Umbilical cord (tissue), 2 donors: Measurements from ENCODE around the gene KCNK17. TPM values are rescaled to one million over a fixed set of nuclear protein-coding genes. Genes with fewer than 3 reads are reported as not detected.

ENCODE experiments used
- DNase-seq: peaks from one replicate; pipeline ENCODE4 v3.0.0-alpha.2; 2015; ENCODE audit warnings: low spot score
- total RNA-seq: library from RNA; depleted of rRNA; stranded (reverse); fragments of >200 nt; gene quantifications from one replicate; pipeline ENCODE4 v1.2.3, GENCODE V29; 2014; ENCODE audit warnings: low replicate concordance; ENCODE audit not compliant: insufficient read depth

KCNK17 gene, protein sequence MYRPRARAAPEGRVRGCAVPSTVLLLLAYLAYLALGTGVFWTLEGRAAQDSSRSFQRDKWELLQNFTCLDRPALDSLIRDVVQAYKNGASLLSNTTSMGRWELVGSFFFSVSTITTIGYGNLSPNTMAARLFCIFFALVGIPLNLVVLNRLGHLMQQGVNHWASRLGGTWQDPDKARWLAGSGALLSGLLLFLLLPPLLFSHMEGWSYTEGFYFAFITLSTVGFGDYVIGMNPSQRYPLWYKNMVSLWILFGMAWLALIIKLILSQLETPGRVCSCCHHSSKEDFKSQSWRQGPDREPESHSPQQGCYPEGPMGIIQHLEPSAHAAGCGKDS
- 0.96 TPM for total RNA-seq

DNA sequence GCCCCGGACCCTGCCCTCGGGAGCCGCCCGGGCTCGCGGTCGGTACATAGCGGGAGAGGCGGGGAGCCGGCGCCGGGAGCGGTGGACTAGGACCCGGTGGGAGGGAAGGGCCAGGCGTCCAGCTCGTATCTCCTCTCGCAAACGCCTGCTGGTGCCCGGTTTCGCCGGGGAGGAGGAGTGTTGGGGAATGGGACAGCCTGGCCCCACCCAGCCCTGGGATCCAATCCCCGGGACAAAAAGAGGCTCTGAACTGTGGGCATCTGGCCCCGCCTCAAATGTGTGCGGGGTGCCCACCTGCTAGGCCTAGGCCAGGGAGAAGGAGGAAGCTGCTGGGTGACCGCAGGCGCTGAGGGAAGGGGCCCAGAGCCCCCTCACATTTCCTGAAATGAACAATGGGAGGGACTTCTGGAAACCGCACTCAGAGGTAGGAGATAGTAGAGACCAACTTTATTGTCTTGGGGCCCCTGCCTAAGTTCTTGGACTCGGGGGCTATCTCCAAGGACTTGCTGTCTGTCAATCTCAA, at the start of gene KCNK17:
Gene KCNK17 (minus strand): TSS at position 147 of the 523 bp plus-strand sequence. CDS start 99 bp downstream, at position 48.
- DNase-seq, result no peak

GRCh38 chr6:39363280-39363679, 49.1 kb upstream of the KCNK17 start:
- DNase-seq, result no peak

- DNase-seq, result no peak
Measured at GRCh38 chr6:39362487-39362865, 48.3 kb upstream of the KCNK17 start.

DNA sequence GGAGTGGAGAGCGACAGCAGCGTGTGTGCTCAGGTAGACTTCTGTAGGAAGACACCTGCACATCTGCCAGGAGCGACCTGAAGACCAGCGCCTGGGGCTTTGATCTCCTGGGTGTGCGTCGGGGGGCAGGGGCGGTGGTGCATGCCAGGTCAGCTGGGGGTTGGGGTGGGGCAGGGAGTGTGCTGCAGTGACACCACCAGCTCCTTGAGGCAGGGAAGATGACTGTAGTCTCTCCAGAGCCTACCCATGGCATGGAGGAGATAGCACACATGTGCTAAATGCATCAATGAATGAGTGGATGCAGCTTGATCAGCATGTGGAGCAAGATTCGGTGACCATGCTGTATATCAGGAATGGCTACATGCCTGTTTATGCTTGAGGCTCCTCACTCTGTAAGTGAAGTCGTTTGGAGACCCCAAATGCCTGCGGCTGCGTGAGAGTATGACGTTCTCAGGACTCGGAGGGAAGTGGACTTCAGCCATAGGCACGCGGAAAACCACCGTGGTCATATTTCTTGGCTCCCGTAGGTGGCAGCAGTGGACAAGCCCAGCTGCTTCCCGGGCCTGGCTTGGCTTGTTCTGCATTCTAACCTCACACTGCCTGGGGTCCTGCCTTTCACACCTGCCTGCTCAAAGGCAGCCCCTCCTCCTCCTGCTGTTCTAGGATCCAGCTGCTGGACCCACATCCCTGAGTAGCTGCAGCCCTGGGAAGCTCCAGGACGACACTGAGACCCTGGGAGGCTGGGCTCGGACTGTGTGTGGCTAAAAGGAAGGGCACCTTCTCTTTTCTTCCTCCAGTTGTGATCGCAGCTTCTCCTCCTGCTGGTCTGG, 47.7 kb upstream of the KCNK17 start:
- peak; percentile 65 for DNase-seq

DNA sequence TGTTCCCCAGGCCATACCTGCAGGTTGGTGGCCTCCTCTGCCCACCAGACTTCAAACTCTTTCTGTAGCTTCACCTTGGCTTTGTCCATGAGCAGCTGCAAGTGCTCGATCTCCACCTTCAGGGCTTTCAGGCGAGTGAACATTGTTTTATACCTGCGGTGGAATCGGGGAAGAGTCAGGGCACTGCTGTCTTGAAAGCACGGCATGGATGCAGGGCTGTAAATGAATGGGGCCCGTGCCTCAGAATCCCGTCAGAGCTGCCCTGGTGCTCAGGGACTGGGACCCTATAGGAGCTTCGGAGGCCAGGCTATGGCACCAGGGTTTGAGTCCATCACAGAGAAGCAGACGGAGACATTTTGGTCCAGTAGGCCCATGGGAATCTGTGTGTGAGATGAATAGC, 46.2 kb upstream of the KCNK17 start:
- no peak for DNase-seq

DNA sequence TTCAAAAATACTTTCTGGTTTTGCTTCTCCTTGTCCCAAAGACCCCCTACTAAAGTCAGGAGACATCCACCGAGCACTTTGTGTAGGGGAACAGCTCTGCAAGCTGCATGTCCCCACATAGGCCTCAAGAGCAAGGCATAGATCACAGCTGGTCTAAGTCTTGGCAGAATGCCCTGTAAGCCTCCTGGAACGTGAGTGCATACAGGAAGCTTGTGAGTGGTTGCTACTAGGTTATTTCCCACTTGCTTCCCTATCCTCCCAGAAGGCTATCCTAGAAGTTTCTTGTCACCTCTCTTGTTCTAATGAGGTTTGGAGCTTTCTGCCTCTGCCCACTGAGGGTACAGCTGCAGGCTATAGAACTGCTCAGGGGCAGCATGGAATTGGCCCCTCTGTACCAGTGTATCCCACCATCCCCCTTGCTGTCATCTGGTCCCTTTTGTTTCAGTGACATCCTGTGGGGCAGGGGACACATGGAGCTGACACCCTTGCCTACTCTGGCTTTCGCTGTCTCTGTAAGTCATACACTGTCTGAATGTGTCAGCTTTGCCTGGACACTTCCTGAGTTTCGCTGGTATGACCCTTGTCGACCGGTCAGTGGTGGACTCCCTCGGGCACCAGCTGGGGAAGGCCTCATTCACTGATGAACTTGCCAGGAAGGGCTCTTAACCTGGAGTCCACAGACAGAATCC, 43.9 kb upstream of the KCNK17 start:
- DNase-seq, result peak; percentile 91

- DNase-seq, result no peak
Measured at GRCh38 chr6:39353698-39354315, 39.6 kb upstream of the KCNK17 start.

DNA sequence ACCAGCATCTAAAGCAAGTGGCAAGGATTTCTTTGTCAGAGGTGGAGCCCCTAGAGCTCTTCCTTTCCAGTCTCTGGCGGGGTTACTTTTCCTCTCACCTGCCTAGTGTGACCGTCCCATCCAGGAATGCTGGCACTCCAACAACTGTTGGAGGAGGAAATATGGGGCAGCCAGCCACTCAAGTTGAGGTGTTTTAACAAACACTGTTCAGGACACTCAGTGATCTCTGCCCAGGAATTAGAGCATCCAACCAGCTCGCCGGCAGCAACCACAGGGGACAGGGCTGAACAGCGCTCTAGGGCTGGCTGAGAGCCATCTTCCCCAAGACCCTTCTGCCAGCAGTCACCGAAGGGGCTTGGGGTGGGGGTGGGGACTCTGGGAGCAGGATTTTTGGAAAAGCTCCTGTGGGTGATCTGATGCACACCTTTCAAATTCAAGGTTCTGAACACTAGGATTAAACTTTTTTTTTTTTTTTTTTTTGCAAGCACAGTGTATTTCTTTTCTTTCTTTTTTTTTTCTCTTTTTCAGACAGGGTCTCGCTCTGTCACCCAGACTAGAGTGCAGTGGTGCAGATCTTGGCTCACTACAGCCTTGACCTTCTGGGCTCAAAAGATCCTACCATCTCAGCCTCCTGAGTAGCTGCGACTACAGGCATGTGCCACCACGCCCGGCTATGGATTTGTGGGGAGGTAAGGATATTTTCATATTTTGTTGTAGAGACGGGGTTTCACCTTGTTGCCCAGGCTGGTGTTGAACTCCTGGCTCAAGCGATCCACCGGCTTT, 36.7 kb upstream of the KCNK17 start:
- no peak for DNase-seq

DNA sequence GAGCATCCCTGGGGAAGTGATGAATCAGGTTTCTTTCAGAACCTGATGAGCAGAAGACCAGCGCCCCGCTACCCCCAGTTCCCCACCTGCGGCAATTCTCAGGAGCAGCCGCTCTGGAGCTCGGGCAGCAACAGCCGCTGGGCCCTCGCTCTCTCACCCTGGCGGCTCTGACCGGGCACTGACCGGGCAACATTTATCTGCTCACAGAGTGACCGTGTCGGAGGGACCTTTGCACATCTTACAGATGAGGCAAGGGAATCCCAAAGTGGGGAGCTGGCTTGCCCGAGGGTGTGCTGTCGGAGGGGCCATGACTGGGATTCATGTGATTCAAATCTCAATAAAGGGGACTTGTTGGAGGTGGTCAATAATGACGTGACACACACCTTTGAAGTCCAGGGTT, 34.5 kb upstream of the KCNK17 start:
- DNase-seq, result no peak

DNA sequence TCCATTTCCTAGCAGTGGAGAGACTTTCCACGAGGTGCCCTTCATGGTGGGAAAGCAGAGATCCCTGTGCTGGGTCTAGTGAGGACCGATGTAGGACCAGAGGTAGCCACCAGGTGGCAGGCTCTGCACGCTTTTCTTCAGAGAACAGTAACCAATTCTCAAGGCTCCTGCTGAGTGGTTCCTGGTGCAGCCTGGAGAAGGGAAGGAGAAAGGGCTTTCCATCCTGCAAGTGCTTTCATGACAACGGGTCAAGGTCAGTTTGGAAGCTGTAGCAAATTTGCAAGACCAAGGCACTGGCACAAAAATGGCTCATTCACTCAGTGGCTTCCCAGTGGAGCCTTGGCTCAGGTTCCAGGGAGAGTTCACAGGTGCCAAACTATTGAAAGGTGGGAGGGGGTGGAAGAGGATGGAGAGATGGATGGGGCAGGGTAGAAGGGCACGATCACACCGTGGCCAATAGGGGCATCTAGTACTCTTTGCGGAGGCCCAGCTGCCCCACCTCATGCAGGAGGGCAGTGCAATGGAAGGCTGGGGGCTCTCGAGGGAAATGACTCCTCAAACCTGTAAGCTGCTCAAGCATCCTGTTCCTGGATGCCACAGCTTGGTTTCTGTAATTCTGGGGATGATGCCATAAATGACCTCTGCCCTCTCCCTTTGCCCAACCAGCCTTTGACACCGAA, 33.8 kb upstream of the KCNK17 start:
- DNase-seq, result peak; percentile 65

GRCh38 chr6:39347206-39347605, 33.0 kb upstream of the KCNK17 start:
- DNase-seq, result no peak

GRCh38 chr6:39344821-39345280, 30.6 kb upstream of the KCNK17 start:
- no peak for DNase-seq

GRCh38 chr6:39343396-39343870, 29.2 kb upstream of the KCNK17 start:
- no peak for DNase-seq

- DNase-seq, result peak; percentile 27
Measured at GRCh38 chr6:39342692-39343395, 28.6 kb upstream of the KCNK17 start.

DNA sequence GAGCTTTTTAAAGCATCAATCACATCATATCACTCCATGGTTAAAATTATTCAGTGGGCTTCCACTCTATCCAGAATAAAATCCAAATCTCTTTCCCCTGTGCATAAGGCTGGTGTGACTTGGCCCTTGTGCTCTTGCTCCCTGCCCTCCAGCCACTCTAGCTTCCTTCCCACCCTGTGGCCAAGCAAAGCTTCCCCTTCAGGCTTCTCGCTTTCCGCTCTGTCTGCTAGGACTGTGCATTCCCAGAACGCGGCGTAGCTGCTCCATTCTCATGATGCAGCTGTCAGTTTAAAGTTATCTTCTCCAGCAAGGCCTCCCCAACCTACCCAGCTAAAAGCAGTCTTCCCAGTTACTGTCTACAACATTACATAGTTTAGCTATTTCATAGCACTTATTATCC, 27.7 kb upstream of the KCNK17 start:
- DNase-seq, result no peak

DNA sequence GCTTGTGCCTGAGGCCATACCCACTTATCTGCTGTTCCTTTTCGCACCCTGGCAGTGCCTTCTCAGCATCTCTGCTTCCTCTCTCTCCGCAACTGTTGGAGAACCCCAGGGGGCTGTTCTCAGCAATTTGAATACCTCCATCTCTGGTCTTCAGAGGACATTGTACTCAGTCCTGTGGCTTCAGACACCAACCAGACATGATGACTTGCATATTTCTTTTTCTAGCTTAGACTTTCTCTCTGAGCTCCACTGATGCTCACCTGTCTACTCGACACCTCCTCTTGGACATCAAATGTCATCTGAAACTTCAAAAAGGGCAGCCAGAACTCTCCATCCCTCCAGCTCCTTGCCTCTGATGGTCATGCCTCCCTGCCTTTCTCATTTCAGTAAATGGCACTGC, 27.1 kb upstream of the KCNK17 start:
- DNase-seq, result no peak

- DNase-seq, result no peak
Measured at GRCh38 chr6:39339868-39340550, 25.8 kb upstream of the KCNK17 start.

DNA sequence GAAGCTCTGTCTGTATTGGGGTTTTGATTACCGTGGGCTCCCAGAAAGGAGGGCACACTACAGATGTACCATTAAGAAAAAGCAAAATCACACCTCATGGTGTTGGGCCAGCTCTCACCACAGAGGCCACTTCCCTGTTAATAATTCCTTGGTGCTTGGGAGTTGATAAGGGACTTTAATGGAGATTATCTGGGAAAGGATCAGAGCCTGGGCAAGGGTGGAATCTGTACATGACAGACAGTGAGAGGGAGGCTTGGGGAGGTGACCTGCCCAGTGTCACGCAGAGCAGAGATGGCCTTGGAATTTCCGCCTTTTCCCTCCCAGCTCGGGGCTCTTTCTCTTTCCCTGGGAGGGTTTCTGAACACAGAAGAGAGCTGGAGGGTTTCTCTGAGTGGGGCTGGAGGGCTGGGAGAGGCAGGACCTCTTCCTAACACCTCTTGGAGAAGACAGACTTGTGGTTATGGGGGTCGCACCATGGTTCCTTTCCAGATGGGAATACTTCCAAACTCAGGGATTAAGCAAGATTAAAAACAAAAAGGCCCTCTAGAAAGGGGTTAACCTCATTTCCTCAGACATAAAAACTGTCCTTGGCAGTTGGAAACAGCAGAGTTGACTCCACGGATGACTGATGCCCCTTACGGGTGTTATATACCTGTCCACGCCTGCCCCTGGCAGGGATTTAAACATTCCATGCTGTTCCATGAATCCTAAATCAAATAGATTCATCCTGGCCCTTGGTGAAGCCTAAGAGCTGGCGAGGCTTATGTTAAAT, 25.1 kb upstream of the KCNK17 start:
- DNase-seq, result no peak
